Activated T-cell treated with anti-CD3 and anti-CD28 coated beads, Interleukin-2, amount 50 U/mL, for 1 hour (primary cell): ENCODE results near the gene BNC2.

Source experiments
- DNase-seq: peaks from one replicate; pipeline ENCODE4 v3.0.0-alpha.2; 2020

Gene BNC2

DNA sequence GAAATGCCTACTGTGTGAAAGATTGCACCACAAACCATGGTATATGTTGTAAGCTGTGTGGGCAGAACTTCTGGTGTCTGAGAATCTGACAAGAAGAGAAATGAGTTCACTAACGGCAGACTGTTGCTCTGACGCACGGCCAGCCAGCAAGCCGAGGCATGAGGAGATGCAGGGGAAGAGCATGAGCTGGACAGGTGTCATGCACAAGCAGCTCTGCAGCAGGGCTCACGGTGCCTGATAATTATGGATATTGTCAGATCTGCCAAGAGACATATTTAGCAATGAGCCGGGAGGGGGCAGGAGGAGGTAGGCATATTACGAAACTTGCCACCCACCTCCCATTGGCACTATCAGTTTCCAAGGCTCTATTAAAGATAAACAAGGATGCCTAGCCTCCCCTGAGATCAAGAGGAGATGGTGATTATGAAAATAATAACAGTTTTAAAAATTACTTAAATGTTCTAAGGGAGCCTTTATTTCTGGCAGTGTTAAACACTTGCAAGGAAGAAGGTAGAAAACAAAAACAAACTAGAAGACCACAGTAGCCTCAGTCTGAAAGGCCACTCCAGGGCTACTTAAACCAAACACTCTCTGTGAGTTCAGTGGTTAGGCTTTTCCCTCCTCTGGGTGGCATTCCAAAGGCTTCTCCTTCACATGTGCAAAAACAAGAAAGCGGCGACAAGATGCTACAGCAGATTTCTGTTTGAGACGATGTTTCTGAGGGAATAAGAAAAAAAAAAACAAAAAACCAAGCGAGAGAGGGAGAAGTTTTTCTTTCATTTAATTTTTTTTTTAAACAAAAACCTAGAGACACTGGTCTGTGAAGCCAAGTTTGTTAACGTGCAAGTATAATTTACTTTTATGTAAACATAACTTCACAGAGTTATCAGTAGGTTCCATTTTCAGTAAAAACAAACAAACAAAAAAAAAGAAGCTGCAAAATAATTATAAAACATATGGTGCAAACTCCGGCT is 339.5 kb downstream of the BNC2 start:
- DNase-seq = no peak

DNA sequence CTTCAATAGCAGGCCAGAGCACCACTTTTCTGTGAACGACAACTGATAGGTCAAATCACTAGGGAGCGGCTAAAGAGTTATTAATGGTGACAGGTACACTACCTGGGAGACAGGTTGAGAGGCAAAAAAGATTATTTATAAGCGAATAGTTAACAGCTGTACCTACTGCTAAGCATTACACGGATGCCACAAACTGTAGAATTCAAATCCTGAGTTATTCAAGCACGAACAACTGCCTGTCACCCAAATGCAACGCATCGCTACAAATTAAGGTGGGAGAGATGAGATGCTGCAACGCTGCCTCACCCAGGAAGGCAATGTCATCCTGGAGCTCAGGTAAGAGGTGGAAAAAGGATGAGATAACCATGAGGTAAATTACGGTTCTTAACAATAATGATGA is 342.9 kb downstream of the BNC2 start:
- DNase-seq = no peak

DNA sequence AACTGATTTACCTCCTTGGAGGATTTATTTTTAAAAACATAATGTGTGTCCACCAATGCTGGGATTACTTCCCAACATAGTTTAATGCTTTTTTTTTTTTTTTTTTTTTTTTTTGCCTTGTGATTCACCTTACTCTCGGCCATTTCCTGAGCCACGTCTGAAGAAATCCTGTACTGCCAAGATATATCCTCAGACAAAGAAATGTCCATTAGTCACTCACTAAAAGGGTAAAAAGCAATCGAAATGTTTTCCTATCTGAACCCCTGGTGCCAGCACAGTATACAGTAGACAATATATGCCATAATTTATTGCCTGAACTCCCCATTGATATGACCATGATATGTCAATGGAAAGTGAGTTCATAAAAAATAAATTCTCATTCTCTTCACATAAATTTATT is 344.1 kb downstream of the BNC2 start:
- no peak for DNase-seq

DNA sequence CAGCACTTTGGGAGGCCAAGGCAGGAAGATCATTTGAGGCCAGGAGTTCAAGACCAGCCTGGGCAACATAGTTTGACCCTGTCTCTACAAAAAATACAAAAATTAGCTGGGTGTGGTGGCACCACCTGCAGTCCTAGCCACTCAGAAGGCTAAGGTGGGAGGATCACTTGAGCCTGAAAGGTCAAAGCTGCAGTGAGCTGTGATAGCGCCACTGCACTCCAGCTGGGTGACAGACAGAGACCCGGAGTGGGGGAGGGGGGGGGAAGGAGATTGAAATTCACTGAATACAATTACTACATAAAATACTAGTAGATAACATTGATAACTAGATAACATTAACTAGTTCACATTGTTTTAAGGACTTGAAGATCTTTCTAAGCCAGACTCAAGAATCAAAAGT is 345.6 kb downstream of the BNC2 start:
- no peak for DNase-seq

DNA sequence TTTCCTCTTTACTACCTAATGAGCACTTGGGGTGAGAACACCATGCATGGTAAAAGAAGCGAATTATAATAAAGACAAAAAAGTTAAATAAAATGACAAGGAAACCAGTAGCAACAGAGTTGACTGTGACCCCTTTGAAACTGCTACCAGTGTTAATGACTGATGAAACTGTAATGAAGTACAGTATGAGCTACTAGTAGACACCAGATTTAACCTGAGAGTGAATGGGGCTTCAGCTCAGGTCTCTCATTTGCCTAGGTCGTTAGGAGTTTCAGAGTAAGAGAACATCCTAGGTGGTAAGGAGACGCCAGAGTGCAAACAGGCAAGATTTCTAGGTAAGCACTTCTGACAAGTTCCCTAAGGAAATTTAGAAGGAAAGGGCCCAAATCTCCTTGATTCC is 346.4 kb downstream of the BNC2 start:
- no peak for DNase-seq

DNA sequence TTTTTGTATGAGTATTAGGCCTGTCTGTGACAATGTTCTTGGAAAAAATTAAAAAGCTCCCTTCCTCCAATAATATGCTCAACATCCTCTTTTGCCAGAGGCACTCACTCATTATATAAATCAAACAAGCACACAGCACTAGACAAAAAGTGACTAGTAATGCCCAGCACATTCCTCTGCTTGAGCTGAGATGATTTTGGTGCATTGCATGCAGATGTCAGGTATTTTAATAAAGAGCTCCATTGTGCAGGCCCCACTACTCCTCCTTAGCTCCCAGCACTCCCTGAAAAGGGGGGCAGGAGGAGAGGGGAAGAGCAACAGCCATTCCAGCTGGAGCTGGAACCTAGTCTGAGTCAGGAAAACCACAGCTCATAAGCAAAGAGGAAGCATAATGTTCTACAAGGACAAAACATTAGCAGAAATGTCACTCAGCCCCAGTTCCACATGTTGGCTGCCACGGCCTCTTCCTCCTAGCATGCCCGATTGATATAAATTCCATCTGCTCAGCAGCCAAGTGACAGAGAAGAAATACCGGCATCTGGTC is 348.5 kb downstream of the BNC2 start:
- DNase-seq = no peak

DNA sequence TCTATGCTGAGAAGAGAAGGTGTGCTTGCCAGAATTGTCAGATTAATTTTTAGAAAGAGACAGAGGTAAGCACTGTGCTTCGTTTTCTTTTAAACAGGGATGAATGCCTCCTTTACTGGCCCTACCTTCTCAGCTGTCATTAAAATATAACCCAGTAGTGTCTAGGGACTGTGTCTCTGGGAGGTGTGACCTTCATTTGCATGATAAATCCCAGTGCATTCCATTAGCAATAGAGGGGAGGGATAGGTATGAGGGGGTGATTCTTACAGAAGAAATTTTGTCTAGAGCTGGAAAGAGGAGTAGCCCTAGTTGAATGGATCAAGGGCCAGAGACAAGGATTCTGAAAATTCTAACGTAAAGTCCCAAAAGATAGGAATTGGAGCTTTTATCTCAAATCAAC is 351.5 kb downstream of the BNC2 start:
- no peak for DNase-seq

DNA sequence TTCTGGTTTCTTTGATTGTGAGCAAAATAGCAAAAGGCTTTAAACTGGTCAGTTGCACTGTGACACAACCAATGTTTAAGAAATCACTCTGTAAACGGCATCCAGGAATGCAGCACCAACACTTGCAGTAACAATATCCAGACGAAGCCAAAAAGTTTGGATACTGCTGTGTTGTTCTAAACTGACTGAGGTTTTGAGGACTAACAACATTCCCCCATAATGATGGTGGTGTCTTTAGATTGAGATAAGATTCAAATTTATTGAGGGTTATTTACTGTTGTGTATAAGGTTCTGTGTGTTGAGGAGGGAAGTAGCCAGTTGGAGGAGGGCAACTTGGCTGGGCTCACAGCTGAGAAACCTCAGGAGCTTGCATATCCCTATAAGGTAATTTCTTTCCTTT is 353.6 kb downstream of the BNC2 start:
- no peak for DNase-seq

DNA sequence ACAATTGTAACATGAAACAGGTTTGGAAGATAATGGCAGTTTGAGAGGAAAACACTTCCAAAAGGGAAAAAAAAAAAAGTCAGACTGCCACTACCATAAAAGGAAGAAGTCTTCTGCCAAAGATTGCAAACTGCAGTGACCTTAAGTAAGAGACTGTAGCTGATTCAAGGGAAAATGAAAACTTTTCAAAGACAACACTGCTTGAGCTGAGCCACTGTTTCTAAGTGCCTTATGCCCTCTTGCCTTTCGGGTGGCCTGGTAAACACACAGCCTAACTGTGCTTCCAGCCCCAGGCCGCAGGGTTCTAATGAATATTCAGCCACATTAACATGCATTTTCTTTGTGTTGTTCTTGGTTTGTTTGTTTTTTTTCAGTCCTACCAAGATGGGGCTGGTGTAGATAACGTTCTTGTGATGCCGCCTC is 354.6 kb downstream of the BNC2 start:
- DNase-seq = no peak

DNA sequence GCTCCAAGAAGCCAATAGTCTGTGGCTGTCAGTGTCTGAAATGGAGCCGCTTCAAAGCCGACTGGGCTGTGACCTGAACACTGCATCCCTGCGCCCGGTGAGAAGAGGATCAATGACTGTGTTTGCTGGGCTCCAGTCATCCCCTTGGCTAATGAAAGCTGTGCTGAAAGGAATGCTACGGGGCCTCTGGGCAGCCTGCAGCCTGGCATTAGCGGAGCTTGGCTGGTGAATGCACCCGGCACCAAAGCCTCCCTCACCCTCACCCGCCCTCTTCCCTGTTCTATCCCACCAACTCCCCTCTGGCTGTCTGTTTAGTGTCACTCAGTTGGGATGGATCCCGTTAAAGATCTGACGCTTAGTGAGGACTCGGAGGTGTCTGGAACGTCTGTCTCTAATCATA is 355.3 kb downstream of the BNC2 start:
- no peak for DNase-seq

DNA sequence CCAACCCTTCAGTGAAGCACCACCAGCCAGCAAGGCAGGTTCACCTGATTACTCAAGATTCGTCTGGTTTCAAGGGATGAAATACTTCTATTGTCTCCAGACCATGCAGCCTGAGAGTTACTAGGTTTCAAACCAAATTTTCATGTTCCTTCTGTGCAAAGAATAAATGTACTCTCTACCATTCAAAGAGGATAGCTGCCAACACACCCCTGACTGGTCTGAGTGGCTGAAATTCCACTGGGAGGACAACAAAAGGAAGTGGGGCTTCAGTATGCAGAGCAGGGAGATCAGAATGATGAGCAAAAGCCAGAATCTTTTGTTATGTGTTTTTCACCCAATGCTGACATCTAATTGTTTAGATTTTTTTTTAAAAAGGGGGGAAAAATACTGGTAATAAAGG is 356.3 kb downstream of the BNC2 start:
- DNase-seq = no peak

DNA sequence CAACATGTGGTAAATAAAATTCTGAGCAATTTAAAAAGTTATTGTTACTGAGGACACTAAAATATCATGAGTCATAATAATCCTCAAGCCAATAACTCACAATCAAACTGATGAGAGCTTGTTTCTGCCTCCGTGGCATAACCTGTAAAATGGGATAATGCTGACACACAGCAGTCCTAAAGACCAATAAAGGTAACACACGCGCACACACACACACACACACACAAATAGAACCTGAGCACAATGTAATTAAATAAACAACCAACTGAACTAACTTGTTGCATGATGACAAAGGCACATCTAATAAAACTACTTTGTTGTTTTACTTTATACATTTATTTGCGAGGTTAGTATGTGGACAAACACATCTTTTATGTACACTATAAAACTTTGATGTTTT is 358.2 kb downstream of the BNC2 start:
- DNase-seq = no peak

DNA sequence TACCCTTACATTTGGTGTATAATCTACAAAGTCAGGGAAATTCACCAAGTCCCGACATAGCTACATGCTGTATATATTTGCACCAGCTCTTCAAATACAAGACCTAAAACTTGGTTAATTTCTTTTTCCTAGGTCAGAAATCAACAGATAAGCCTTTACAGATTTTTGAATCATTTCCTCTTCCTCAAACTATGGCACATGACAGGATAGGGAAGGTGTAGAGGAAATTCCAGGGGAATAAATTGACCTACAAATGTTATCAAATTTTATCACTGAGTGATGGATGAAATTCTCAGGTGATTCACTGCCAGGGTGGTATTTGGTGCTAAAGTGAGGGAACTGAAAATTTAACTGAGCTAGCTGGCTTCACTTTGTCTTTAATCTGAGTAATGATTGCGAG is 360.0 kb downstream of the BNC2 start:
- DNase-seq = no peak

DNA sequence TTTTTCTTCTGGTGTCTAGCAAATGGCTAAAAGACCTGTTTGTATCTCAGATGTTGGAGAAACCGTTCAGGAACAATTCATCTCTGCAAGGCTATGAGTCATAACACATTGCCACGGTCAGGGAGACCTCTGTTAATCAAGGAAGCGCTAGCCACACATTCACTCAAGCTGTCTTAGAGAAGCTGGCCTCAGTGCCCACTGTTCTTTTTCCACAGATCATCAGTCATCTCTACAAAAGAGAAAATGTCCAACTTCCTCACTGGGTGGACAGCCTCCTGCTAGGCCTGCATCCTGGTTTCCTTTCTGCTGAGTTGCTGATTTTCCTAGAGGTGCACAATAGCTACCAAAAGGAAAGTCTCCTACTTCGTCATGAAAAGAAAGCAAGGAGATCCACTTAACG is 360.5 kb downstream of the BNC2 start:
- no peak for DNase-seq

DNA sequence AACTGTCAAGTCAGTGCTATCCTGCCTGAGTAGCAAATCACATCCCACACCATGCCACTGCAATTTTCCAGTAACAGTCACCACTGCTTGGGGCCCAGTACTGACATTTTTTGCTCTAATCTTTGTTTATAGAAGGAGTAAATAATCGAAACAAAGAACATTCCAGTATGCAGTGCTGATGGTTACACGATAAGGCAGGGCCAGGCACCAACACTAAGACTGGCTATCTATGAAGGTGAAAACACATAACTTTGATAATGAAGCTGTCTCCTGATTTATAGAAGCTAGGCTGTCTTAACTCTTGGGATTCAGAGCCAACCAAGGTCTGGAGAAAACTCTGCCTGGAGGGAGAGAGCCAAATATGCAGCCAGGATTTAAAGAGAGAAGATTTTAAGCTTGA is 365.3 kb downstream of the BNC2 start:
- DNase-seq = no peak

DNA sequence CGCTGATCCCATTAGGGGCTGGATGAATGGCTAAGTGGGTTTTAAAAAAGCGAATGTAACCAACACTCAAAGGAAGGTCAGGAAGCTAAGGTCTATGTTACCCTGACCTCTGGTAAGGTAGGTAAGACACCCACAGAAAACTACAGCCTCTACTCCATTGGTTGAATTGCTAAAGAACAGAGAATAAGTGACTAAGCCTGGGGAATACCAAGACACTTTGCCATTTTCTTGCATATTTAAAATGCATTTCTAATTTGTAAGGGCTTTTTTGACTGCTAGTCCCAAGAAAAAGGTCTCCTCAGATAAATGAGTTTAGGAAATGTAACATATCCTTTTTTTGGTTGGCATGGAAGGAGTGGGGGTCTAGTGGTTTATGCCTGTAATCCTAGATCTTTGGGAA is 368.7 kb downstream of the BNC2 start:
- no peak for DNase-seq

DNA sequence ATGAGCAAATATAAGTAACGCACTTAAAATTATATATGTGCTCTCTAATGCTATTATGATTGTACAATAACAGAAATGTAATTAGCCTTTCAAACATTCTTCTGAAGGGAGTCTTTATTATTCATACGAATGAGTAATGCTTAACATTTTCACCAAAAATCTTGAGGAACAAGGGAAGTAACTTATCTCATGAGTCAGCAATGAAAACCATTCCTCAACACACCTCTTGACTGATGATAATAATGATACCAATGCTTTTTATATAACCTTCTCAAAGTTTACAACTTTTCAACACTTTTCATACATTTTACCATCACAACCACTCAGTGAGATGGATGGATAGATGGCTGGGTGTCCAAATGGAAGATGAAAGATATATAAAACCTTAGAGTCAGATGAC is 369.3 kb downstream of the BNC2 start:
- no peak for DNase-seq

DNA sequence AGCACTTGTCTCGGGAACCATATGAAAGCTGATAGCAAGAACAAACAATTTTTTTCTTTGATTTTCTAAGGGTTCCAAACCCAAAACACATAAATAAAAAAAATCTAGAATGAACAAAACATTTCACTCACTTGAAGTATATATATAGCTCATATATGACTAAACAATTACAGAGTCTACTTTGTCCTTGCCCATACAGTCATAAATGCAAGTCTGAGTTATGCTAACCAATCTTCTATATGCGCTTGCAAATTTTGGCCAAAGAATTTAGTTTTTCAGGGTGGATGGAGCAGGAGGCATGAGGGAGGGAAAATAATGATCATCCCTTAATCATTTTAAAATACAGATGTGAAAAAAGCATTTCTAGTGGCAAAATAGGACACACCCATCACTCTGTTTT is 370.1 kb downstream of the BNC2 start:
- no peak for DNase-seq

DNA sequence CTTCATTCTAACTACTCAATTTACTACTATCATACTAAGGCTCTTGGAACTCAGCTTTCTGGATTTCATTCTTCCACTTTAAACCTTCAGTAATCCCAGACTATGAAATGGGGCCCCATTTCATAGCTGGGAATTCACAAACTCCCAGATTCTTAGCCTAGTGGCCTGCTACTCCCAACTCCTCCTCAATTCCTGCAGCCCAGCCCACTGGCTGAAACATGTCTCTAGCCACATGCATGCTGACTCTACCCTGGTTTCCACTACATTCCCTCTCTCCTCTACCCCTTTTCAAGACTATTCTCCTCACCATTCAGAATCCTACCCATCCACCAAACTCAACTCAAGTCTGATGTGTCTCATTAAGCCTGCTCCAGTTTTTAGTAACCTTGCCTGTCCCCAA is 370.6 kb downstream of the BNC2 start:
- no peak for DNase-seq

DNA sequence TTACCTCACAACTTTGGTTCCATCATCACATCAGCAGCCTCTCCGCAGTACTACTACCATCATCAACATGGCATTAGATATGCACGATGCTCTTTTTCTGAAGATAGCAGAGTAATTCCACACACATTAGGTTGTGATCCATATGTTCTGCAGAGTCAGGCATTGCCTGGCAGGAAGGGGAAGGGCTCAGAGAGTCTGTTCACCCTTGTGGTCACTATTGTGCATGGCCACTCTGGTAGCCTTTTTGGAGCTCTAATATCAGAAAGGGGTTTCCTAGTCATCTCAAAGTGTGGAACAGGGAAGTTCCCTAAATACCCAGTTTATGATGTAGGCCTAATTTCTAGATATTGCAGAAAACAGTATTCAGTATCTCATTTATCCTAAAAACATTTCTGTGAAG is 373.6 kb downstream of the BNC2 start:
- DNase-seq = no peak

DNA sequence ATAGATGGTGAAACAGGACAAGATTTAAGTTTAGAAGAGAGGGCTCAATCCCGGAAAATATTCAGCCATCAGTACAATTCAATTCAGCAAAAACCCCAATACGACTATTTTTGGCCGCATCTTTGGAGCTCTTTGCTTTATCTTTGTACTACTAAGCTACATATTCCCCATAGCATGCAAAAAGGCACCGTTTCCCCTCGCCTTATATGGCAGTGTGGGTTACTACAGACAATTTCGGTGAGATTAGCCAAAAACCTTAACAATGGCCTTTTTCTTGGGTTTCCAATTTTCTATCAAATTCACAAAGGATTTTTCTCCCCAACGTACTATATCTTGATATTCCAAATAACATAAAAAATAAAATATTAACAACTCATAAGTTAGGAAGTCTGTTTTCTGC is 382.6 kb downstream of the BNC2 start:
- DNase-seq = no peak

DNA sequence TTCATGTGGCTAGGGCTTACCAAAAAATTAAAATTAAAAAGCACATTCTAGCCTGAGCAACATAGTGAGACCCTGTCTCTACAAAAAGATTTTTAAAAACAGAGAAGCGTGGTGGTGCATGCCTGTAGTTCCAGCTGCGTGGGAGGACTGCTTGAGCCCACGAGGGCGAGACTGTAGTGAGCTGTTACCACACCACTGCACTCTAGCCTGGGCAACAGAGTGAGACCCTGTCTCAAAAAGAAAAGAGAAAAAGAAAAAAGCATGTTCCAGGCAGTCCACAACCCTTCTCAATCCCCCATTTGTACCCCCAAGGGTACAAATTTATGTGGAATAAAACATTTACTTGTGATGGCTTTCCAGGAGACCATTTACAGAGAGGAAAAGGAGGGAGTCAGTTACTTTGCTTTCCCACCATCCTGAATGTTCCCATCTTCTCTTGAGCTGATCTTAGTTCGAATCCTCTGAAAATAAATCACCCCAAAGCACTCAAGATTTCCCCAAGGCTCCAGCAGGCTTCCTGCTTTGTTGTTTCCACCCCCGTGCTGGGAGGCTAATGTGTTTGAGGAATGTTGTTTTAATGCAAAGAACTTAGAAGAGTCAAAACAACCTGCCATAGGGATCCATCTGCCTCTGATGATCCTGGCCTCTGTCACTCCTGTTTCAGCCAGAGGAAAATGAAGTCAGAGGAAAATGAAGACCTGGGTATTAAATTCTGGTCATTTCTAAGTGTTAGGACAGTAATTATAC is 384.7 kb downstream of the BNC2 start:
- DNase-seq = no peak

DNA sequence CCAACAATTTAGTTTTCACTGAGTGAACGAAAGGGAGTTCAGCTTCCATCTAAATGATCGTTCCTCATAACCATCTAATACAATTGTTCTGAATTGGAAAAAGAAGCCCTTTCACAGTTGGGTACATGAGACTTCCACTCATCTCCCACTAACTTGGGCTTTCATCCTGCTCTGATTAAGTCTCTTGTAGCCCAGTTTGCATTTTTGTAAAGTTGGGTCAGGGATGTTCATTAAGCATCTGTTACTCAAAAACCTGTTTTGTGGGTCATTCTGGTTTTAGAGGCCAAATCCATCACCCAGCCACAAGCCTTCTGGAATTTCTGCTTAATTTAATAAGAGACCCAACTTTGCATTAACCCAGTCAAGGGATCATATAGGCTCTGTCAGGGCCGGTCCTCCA is 385.3 kb downstream of the BNC2 start:
- no peak for DNase-seq

DNA sequence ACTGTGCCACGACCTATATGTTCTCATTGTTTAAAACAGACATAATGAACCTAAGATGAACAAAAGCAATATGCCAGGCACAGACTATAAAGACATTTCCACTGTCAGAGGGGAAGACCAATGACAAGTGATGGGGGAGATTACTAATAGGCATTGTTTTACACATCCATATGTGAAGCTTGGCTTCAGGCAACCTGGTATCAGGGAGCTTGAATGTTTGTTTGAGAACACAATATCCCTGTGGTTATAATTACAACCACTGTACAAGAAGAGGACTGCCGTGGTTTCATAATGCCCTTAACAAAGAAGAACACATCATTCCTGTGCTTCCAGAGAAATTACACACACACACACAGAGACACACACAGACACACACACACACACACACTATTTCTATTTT is 385.7 kb downstream of the BNC2 start:
- DNase-seq = no peak
